GM21576 (cell line): ENCODE results near the gene FOXL1.

Experiments
- ATAC-seq: cut with Tn5 transposase; IDR thresholded peaks from one replicate; pipeline ENCODE4 v1.9.1; 2021; ENCODE audit warnings: mild to moderate bottlenecking, moderate library complexity; ENCODE audit not compliant: unreplicated experiment

Gene FOXL1

GRCh38 chr16:86625821-86626220 lies 47.5 kb downstream of the FOXL1 start:
- no peak for ATAC-seq

GRCh38 chr16:86626284-86626683 lies 47.9 kb downstream of the FOXL1 start:
- no peak for ATAC-seq

DNA sequence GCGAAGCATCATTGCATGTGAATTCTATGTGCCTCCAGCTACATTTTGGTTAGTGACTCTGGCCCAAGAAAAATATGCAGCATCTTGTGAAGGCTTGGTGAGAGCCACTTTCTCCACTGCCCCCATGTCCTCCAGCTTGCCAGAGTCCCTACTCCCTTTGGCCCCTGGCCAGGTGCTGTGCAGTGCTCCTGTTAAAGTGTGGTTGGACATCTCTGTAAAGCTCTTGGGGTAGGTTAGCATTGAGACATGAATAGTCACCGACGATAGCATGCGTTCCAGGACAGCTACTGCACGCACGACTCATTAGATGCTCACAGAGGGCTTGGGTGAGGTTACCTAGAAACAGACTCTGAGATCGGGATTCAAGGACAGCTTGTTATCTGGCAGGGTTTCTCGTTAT lies 48.6 kb downstream of the FOXL1 start:
- ATAC-seq: no peak

DNA sequence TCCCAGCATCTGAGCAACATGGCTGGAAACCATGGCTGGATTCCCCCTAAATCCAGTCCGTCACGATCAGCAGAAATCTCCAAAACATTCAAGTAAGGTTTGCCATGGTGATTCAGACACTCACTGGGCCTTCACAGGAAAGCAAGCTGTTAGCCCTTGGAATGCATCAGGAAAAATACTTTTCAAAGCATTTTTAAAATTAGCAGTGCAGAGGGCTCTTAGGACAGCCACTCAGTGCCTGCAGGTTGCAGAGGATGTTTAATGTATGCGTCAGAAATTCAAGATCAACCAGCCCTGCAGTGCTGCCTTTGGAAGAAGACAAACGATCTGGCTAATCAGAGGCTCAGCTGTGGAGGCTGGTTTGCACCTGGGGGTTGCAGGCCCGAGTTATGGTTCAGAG lies 50.3 kb downstream of the FOXL1 start:
- ATAC-seq: no peak

GRCh38 chr16:86630471-86630870 lies 52.1 kb downstream of the FOXL1 start:
- ATAC-seq: no peak

DNA sequence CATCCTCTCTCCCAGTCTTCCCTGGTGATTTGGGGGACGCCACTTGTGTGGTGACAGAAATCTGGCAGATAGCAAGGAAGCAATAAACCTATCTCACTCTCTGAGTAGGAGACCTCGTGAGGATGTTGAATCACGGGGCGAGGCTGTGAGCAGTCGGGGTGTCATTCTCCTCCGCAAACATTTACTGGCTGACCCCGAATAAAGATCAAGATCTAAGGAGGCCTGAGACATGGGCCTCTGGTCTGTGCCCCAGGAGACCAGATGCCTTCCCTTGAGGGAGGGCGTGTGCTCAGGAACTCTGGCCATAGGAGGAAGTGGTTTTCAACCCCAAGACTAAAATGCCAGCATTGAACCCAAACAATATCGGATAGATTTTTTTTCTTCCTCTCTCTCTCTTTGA lies 53.1 kb downstream of the FOXL1 start:
- no peak for ATAC-seq
